GM12878 (cell line): ENCODE measurements around the gene OTULIN. TPM values are rescaled to one million over a fixed set of nuclear protein-coding genes. Genes with fewer than 3 reads are reported as not detected.

Source experiments
- ATAC-seq: fragments of 200-7000 bp; cut with Tn5 transposase; 3 replicates; pipeline ENCODE4 v1.9.1; 2020; ENCODE audit warnings: mild to moderate bottlenecking, moderate library complexity
- BruUV-seq: library from RNA; stranded (reverse); fragments of 400-500 nt; replicated peaks from 2 replicates; lab custom pipeline; 2021; lab: Mats Ljungman, UMichigan
- CTCF ChIA-PET: fragments of 300-600 bp; sonication (Branson Sonifier 250); formaldehyde crosslinking; extraction: SDS; loops from one replicate; lab custom pipeline; 2021; ENCODE audit warnings: inconsistent platforms; lab: Yijun Ruan, JAX
- POLR2A ChIA-PET: fragments of 350-600 bp; formaldehyde crosslinking; extraction: SDS; loops from one replicate; lab custom pipeline; 2021; ENCODE audit warnings: inconsistent platforms; lab: Charles Lee
- RAD21 ChIA-PET: fragments of 300-600 bp; sonication (Branson Sonifier 250); formaldehyde crosslinking; loops from one replicate; lab custom pipeline; 2023; ENCODE audit warnings: antibody characterized with exemption; ENCODE audit not compliant: unreplicated experiment; lab: Charles Lee
- SMC1A ChIA-PET: fragments of 300-600 bp; sonication (Branson Sonifier 250); formaldehyde crosslinking; loops from one replicate; lab custom pipeline; 2023; ENCODE audit not compliant: unreplicated experiment, uncharacterized antibody; lab: Charles Lee
- DNase-seq: peaks from one replicate; pipeline ENCODE4 v3.0.0-alpha.2; 2011; ENCODE audit warnings: low read depth, low spot score
- FAIRE-seq: peaks from 3 replicates; lab custom pipeline; 2011; peaks lifted over from hg19 to GRCh38; lab: Jason Lieb, UNC
- H2AFZ ChIP-seq: 2 replicates; pipeline ENCODE4 v1.6.0; 2011; ENCODE audit warnings: low read depth, low read length, control low read depth; ENCODE audit not compliant: control insufficient read depth
- H3K27ac ChIP-seq: 2 replicates; pipeline ENCODE4 v1.5.1; 2011; ENCODE audit warnings: control low read depth; ENCODE audit not compliant: control insufficient read depth, insufficient read depth
- H3K27me3 ChIP-seq, 2 experiments: replicated peaks in 1 of 2; 2 replicates each; pipeline versions ENCODE4 v1.6.0 to v1.6.1; 2011; ENCODE audit warnings: low read length in 1 of 2; ENCODE audit not compliant: control insufficient read depth in 2 of 2, insufficient read depth in 2 of 2
- H3K36me3 ChIP-seq, 2 experiments: 2 replicates each; pipeline ENCODE4 v1.5.1; 2011; ENCODE audit warnings: low read length in 1 of 2; ENCODE audit not compliant: control insufficient read depth in 2 of 2, insufficient read depth in 2 of 2
- H3K4me1 ChIP-seq: 2 replicates; pipeline ENCODE4 v1.6.1; 2011; ENCODE audit warnings: mild to moderate bottlenecking, low read length, moderate library complexity, mixed read lengths; ENCODE audit not compliant: control insufficient read depth, insufficient read depth
- H3K4me2 ChIP-seq: 2 replicates; pipeline ENCODE4 v1.6.0; 2011; ENCODE audit warnings: control low read depth; ENCODE audit not compliant: control insufficient read depth, insufficient read depth
- H3K4me3 ChIP-seq: fragments of 200-600 bp; sonication (generic); 2 replicates; pipeline ENCODE4 v1.5.1; 2016
- H3K79me2 ChIP-seq: 2 replicates; pipeline ENCODE4 v1.6.0; 2011; ENCODE audit warnings: low read length; ENCODE audit not compliant: control insufficient read depth, insufficient read depth
- H3K9ac ChIP-seq: 2 replicates; pipeline ENCODE4 v1.8.0; 2011; ENCODE audit warnings: low read length, control low read depth, mixed read lengths; ENCODE audit not compliant: control insufficient read depth, insufficient read depth
- H3K9me3 ChIP-seq: replicated peaks from 3 replicates; pipeline ENCODE4 v1.5.1; 2011; ENCODE audit warnings: mild to moderate bottlenecking, low read length; ENCODE audit not compliant: control insufficient read depth, insufficient read depth
- H4K20me1 ChIP-seq: 2 replicates; pipeline ENCODE4 v1.6.0; 2011; ENCODE audit not compliant: control insufficient read depth, insufficient read depth
- CBX3 ChIP-seq: fragments of 200-600 bp; sonication (generic); IDR thresholded peaks from 2 replicates; pipeline ENCODE4 v1.6.1; 2016; ENCODE audit warnings: low read depth, borderline replicate concordance
- DPF2 ChIP-seq: fragments of 450-650 bp; IDR thresholded peaks from 2 replicates; pipeline ENCODE4 v1.6.1; 2017; ENCODE audit warnings: mild to moderate bottlenecking
- EGR1 ChIP-seq, 2 experiments: IDR thresholded peaks; 1 replicate in 1 of 2; 2 replicates in 1 of 2; pipeline ENCODE4 v1.6.1; 2011 to 2012; ENCODE audit warnings: low read depth in 2 of 2, low read length in 2 of 2, borderline replicate concordance in 1 of 2, mild to moderate bottlenecking in 1 of 2, moderate library complexity in 1 of 2
- HDAC2 ChIP-seq: fragments of 200-600 bp; sonication (generic); IDR thresholded peaks from 2 replicates; pipeline ENCODE4 v1.6.1; 2017
- JUNB ChIP-seq: IDR thresholded peaks from 2 replicates; pipeline ENCODE4 v1.6.1; 2016; ENCODE audit warnings: antibody characterized with exemption, mild to moderate bottlenecking
- JUND ChIP-seq: IDR thresholded peaks from 2 replicates; pipeline ENCODE4 v1.6.1; 2012; ENCODE audit warnings: low read depth, mild to moderate bottlenecking, low read length, improper control_type of control experiment, moderate library complexity
- NFYA ChIP-seq: IDR thresholded peaks from 2 replicates; pipeline ENCODE4 v1.6.1; 2011; ENCODE audit warnings: low read depth, mild to moderate bottlenecking, low read length, improper control_type of control experiment, borderline replicate concordance
- NRF1 ChIP-seq: conservative IDR thresholded peaks from 2 replicates; pipeline ENCODE4 v1.6.1; 2011; ENCODE audit warnings: mild to moderate bottlenecking, low read depth, low read length, improper control_type of control experiment
- PBX3 ChIP-seq: IDR thresholded peaks from 2 replicates; pipeline ENCODE4 v1.6.1; 2011; ENCODE audit warnings: mild to moderate bottlenecking, low read depth, low read length, moderate library complexity; ENCODE audit not compliant: insufficient replicate concordance
- TCF12 ChIP-seq: IDR thresholded peaks from 2 replicates; pipeline ENCODE4 v1.6.1; 2011; ENCODE audit warnings: low read depth, mild to moderate bottlenecking, low read length
- WRNIP1 ChIP-seq: IDR thresholded peaks from 2 replicates; pipeline ENCODE4 v1.6.1; 2011; ENCODE audit warnings: low read depth, low read length, improper control_type of control experiment, borderline replicate concordance
- ZBTB4 ChIP-seq: fragments of 450-650 bp; formaldehyde crosslinking; IDR thresholded peaks from 2 replicates; pipeline ENCODE4 v1.4.0; 2022; ENCODE audit warnings: mild to moderate bottlenecking, moderate library complexity
- ZNF384 ChIP-seq: IDR thresholded peaks from 2 replicates; pipeline ENCODE4 v1.6.1; 2012; ENCODE audit warnings: low read depth, mild to moderate bottlenecking, low read length, improper control_type of control experiment, borderline replicate concordance
- ZZZ3 ChIP-seq: IDR thresholded peaks from 2 replicates; pipeline ENCODE4 v1.6.1; 2011; ENCODE audit warnings: low read depth; ENCODE audit not compliant: control insufficient read depth, insufficient read length
- WGBS: methylation state at CpG from one replicate; pipeline ENCODE4 v1.1.6; 2016; ENCODE audit warnings: low lambda C conversion rate; ENCODE audit not compliant: insufficient replicate concordance, insufficient coverage; ENCODE audit errors: missing lambda C conversion rate; 5-methylcytosine and 5-hydroxymethylcytosine counted together
- in situ Hi-C: fragments of 300-500 bp; cut with MboI; formaldehyde crosslinking; loops from 9 replicates; pipeline ENCODE4 v1.14.3; 2018; ENCODE audit warnings: mixed read lengths
- intact Hi-C: fragments of 100-400 bp; cut with micrococcal nuclease; formaldehyde crosslinking; loops from one replicate; pipeline ENCODE4 v1.14.2; 2022; ENCODE audit not compliant: unreplicated experiment
- polyA plus RNA-seq, 11 experiments: library from polyadenylated mRNA; depleted of rRNA in 4 of 11; unstranded in 6 of 11; stranded (reverse) in 5 of 11; fragments of >200 nt; fragmentation: Nextera tagmentation in 4 of 11; fragmentation: Illumina TruSeq in 1 of 11; extraction: Ambion mirVana in 4 of 11; extraction: Trizol in 1 of 11; gene quantifications; 1 replicate in 1 of 11; 2 replicates in 10 of 11; pipeline versions ENCODE4 v1.2.1 to v1.2.3, GENCODE V29; 2011 to 2016; ENCODE audit warnings: inconsistent platforms in 2 of 11, missing spikeins in 2 of 11, low read depth in 1 of 11
- total RNA-seq, 4 experiments: library from RNA; depleted of rRNA in 3 of 4; stranded (reverse); fragments of >200 nt in 3 of 4; fragmentation: Illumina TruSeq in 1 of 4; extraction: Trizol in 1 of 4; gene quantifications; 2 replicates each; pipeline versions ENCODE4 v1.2.1 to v1.2.3, GENCODE V29; 2013 to 2021

The OTULIN gene
- total and polyA plus RNA-seq, 10 of the 15 experiments (the other 5 are each of a cell fraction or from before 2014, with no cell fraction given) = 6.6 to 70.5 (median 28.7) TPM

- CTCF ChIA-PET = interaction anchor here (1.0 to 12.1 kb wide), 2 partner anchors 282 to 289 kb away, joined by 4 to 213 read pairs; no protein-coding TSS in a partner anchor
- FAIRE-seq = no peak
- SMC1A ChIA-PET = interaction anchor here (1.1 to 1.5 kb wide), 4 partner anchors 12 to 303 kb away, joined by 3 to 5 read pairs (median 4); no protein-coding TSS in a partner anchor
Observed at GRCh38 chr5:14720236-14720923, 55.9 kb downstream of the OTULIN start.

More at GRCh38 chr5:14720236-14720923, 55.9 kb downstream of the OTULIN start:
- Histone ChIP-seq H3K36me3 (no peaks in the 10 kb centered on the region; a peak in 1 of 4 replicates), H3K79me2 (no peaks in the 10 kb centered on the region), H3K4me3 (no peak overlapping the region), H4K20me1 (no peaks in the 10 kb centered on the region), H3K9ac (no peak overlapping the region), H3K4me2 (no peak overlapping the region), H3K9me3 (no peaks in the 10 kb centered on the region), H3K27ac (no peak overlapping the region), H3K4me1 (no peaks in the 10 kb centered on the region), H2AFZ (no peak overlapping the region), H3K27me3 (no peaks in the 10 kb centered on the region)
- BruUV-seq = no TSS peak
- in situ Hi-C loops = loop anchor here (5.0 to 25.0 kb wide), 2 partner anchors 282 to 1742 kb away; partner anchors contain the start of gene ZNF622
- WGBS = 98% methylated on average over 3 of the region's 3 CpGs
- RAD21 ChIA-PET = no interaction called here
- TF ChIP-seq JUNB = no peak
- TF ChIP-seq DPF2 = no peak
- no peak for TF ChIP-seq TCF12
- TF ChIP-seq PBX3 = no peak
- no peak for TF ChIP-seq WRNIP1
- no peak for TF ChIP-seq ZNF384
- TF ChIP-seq ZZZ3 = no peak
- no peak for TF ChIP-seq JUND
- TF ChIP-seq EGR1 (IDR thresholded peaks at IDR 0.05; ENCODE audit: borderline replicate concordance in 1 of 2, low read depth in 2 of 2, low read length in 2 of 2) = no peak
- no peak for TF ChIP-seq NFYA
- TF ChIP-seq CBX3 = no peak
- no peak for TF ChIP-seq ZBTB4 (CRISPR knock-in tag)
- no peak for TF ChIP-seq HDAC2
- TF ChIP-seq NRF1 = no peak
- DNase-seq = no peak
- POLR2A ChIA-PET = no interaction called here
- no peak for ATAC-seq
- intact Hi-C loops = no loop called here
